H1 (cell line): ENCODE measurements around the gene ARNT2. TPM values are rescaled to one million over a fixed set of nuclear protein-coding genes. Genes with fewer than 3 reads are reported as not detected.

Experiments
- CTCF ChIA-PET: fragments of 300-600 bp; sonication (Branson Sonifier 250); formaldehyde crosslinking; loops from one replicate; lab custom pipeline; 2021; ENCODE audit not compliant: partially characterized antibody; lab: Charles Lee
- POLR2A ChIA-PET: fragments of 300-600 bp; sonication (Branson Sonifier 250); formaldehyde crosslinking; loops from one replicate; lab custom pipeline; 2021; ENCODE audit warnings: inconsistent platforms; ENCODE audit not compliant: partially characterized antibody; lab: Charles Lee
- DNase-seq, 2 experiments: peaks; one replicate each; pipeline versions ENCODE4 v3.0.0 to v3.0.0-alpha.2; 2010 to 2022; ENCODE audit warnings: low spot score in 2 of 2, low read depth in 1 of 2, mixed read lengths in 1 of 2
- FAIRE-seq: peaks from 2 replicates; lab custom pipeline; 2011; peaks lifted over from hg19 to GRCh38; lab: Jason Lieb, UNC
- H2AFZ ChIP-seq: 2 replicates; pipeline ENCODE4 v1.8.1; 2012; ENCODE audit warnings: low read length, inconsistent platforms
- H2AK5ac ChIP-seq: 2 replicates; pipeline ENCODE4 v1.6.1; 2013; ENCODE audit warnings: low read depth, low read length
- H2BK120ac ChIP-seq: replicated peaks from 2 replicates; pipeline ENCODE3; 2013; ENCODE audit warnings: low read depth, low read length, inconsistent platforms
- H2BK12ac ChIP-seq: 2 replicates; pipeline ENCODE4 v1.6.1; 2013; ENCODE audit warnings: low read depth, low read length
- H2BK15ac ChIP-seq: 2 replicates; pipeline ENCODE4 v1.6.1; 2013; ENCODE audit warnings: low read length
- H2BK20ac ChIP-seq: 2 replicates; pipeline ENCODE4 v1.6.1; 2013; ENCODE audit warnings: low read length
- H2BK5ac ChIP-seq: 2 replicates; pipeline ENCODE4 v1.6.1; 2013; ENCODE audit warnings: low read depth, low read length
- H3K14ac ChIP-seq: 2 replicates; pipeline ENCODE4 v1.6.1; 2013; ENCODE audit warnings: inconsistent platforms; ENCODE audit not compliant: insufficient read length
- H3K18ac ChIP-seq: 2 replicates; pipeline ENCODE4 v1.6.1; 2013; ENCODE audit warnings: low read length; ENCODE audit errors: extremely low read depth
- H3K23ac ChIP-seq: 2 replicates; pipeline ENCODE4 v1.6.1; 2013; ENCODE audit warnings: inconsistent platforms; ENCODE audit not compliant: insufficient read length
- H3K23me2 ChIP-seq: 2 replicates; pipeline ENCODE4 v1.6.1; 2013; ENCODE audit warnings: low read depth, low read length
- H3K27ac ChIP-seq: 2 replicates; pipeline ENCODE4 v1.6.1; 2011; ENCODE audit warnings: low read depth, low read length, inconsistent platforms
- H3K27me3 ChIP-seq, 4 experiments: replicated peaks in 1 of 4; 1 replicate in 1 of 4; 2 replicates in 3 of 4; pipeline versions ENCODE4 v1.6.1 to v1.8.1; 2011 to 2013; ENCODE audit warnings: low read length in 3 of 4, mild to moderate bottlenecking in 3 of 4, inconsistent platforms in 2 of 4, mixed read lengths in 2 of 4, moderate library complexity in 1 of 4; ENCODE audit not compliant: control insufficient read depth in 3 of 4, insufficient read depth in 3 of 4; ENCODE audit errors: extremely low read depth in 1 of 4
- H3K36me3 ChIP-seq, 4 experiments: 2 replicates each; pipeline versions ENCODE4 v1.6.1 to v1.8.1; 2011 to 2013; ENCODE audit warnings: mild to moderate bottlenecking in 4 of 4, low read length in 3 of 4, moderate library complexity in 2 of 4, control low read depth in 1 of 4, inconsistent platforms in 1 of 4; ENCODE audit not compliant: insufficient read depth in 4 of 4, control insufficient read depth in 2 of 4
- H3K4ac ChIP-seq: replicated peaks from 2 replicates; pipeline ENCODE3; 2013; ENCODE audit warnings: low read length, low read depth, mixed read lengths, inconsistent platforms; ENCODE audit not compliant: insufficient read length
- H3K4me1 ChIP-seq, 4 experiments: replicated peaks in 1 of 4; 1 replicate in 1 of 4; 2 replicates in 3 of 4; pipeline versions ENCODE4 v1.6.1 to v1.8.1; 2011 to 2013; ENCODE audit warnings: low read length in 3 of 4, inconsistent platforms in 2 of 4, mixed read lengths in 1 of 4; ENCODE audit not compliant: insufficient read depth in 4 of 4, control insufficient read depth in 3 of 4
- H3K4me2 ChIP-seq, 2 experiments: 2 replicates each; pipeline versions ENCODE4 v1.6.1 to v1.8.1; 2011 to 2013; ENCODE audit warnings: low read depth in 2 of 2, low read length in 2 of 2, control low read depth in 1 of 2, inconsistent platforms in 1 of 2, mild to moderate bottlenecking in 1 of 2; ENCODE audit not compliant: insufficient read depth in 1 of 2
- H3K4me3 ChIP-seq, 4 experiments: fragments of 200-600, 300-600 bp in 1 of 4; sonication (generic), shearing (Covaris generic), sonication (Bioruptor Twin) in 1 of 4; 2 replicates each; pipeline versions ENCODE4 v1.5.1 to v1.8.1; 2011 to 2016; ENCODE audit warnings: low read length in 4 of 4, low read depth in 3 of 4, control low read depth in 2 of 4, inconsistent platforms in 2 of 4, mild to moderate bottlenecking in 2 of 4, mixed read lengths in 1 of 4, moderate library complexity in 1 of 4; ENCODE audit not compliant: insufficient read depth in 2 of 4; ENCODE audit errors: extremely low read depth in 1 of 4
- H3K56ac ChIP-seq: replicated peaks from 2 replicates; pipeline ENCODE3; 2013; ENCODE audit warnings: low read depth, mild to moderate bottlenecking, mixed read lengths, low read length, inconsistent platforms; ENCODE audit not compliant: insufficient read length
- H3K79me1 ChIP-seq: 2 replicates; pipeline ENCODE4 v1.6.1; 2013; ENCODE audit warnings: low read depth, low read length, control low read depth
- H3K79me2 ChIP-seq, 2 experiments: 2 replicates each; pipeline versions ENCODE4 v1.6.1 to v1.8.1; 2012 to 2013; ENCODE audit warnings: low read length in 2 of 2, mild to moderate bottlenecking in 2 of 2, inconsistent platforms in 1 of 2; ENCODE audit not compliant: insufficient read depth in 2 of 2, control insufficient read depth in 1 of 2
- H3K9ac ChIP-seq, 4 experiments: replicated peaks in 1 of 4; 1 replicate in 1 of 4; 2 replicates in 3 of 4; pipeline versions ENCODE4 v1.6.1 to v1.8.1; 2011 to 2013; ENCODE audit warnings: low read depth in 3 of 4, low read length in 3 of 4, control low read depth in 2 of 4, mild to moderate bottlenecking in 2 of 4, moderate library complexity in 2 of 4, inconsistent platforms in 1 of 4; ENCODE audit errors: extremely low read depth in 1 of 4
- H3K9me3 ChIP-seq, 2 experiments: 2 replicates each; pipeline versions ENCODE4 v1.6.1 to v1.8.1; 2012 to 2013; ENCODE audit warnings: mild to moderate bottlenecking in 2 of 2, moderate library complexity in 2 of 2, control low read depth in 1 of 2, inconsistent platforms in 1 of 2, low read depth in 1 of 2, low read length in 1 of 2, mixed read lengths in 1 of 2; ENCODE audit not compliant: insufficient read depth in 2 of 2
- H4K20me1 ChIP-seq, 2 experiments: replicated peaks in 1 of 2; 2 replicates each; pipeline versions ENCODE3 to v1.8.1; 2011 to 2013; ENCODE audit warnings: inconsistent platforms in 2 of 2, low read length in 2 of 2, mild to moderate bottlenecking in 1 of 2; ENCODE audit not compliant: insufficient read depth in 2 of 2, control insufficient read depth in 1 of 2
- H4K5ac ChIP-seq: 2 replicates; pipeline ENCODE4 v1.6.1; 2013; ENCODE audit warnings: low read length, low read depth, mixed read lengths, inconsistent platforms; ENCODE audit not compliant: insufficient read length
- H4K8ac ChIP-seq: 2 replicates; pipeline ENCODE4 v1.8.0; 2013; ENCODE audit warnings: mild to moderate bottlenecking, moderate library complexity, low read length, inconsistent platforms; ENCODE audit not compliant: insufficient read depth; ENCODE audit errors: extremely low read depth
- H4K91ac ChIP-seq: replicated peaks from 2 replicates; pipeline ENCODE3; 2013; ENCODE audit warnings: low read length, mixed read lengths, inconsistent platforms; ENCODE audit not compliant: insufficient read length
- HDAC6 ChIP-seq: IDR thresholded peaks from one replicate; pipeline ENCODE4 v1.7.1; 2012; ENCODE audit warnings: low read depth, mild to moderate bottlenecking, inconsistent platforms, low read length, moderate library complexity
- WGBS, 2 experiments: shearing (Covaris generic) in 1 of 2; methylation state at CpG; one replicate each; pipeline versions ENCODE4 v1.1.6 to v1.1.7; 2013 to 2015; ENCODE audit warnings: low lambda C conversion rate in 2 of 2, mixed read lengths in 2 of 2, inconsistent platforms in 1 of 2, low coverage in 1 of 2, missing lambda C conversion rate in 1 of 2; ENCODE audit not compliant: insufficient replicate concordance in 2 of 2, insufficient coverage in 1 of 2, insufficient read length in 1 of 2; ENCODE audit errors: extremely low coverage in 1 of 2, missing lambda C conversion rate in 1 of 2; 5-methylcytosine and 5-hydroxymethylcytosine counted together
- polyA plus RNA-seq, 7 experiments: library from polyadenylated mRNA; depleted of rRNA in 3 of 7; stranded (reverse) in 5 of 7; unstranded in 2 of 7; fragments of >200 nt in 5 of 7; fragments of 200-250 nt in 2 of 7; gene quantifications; 1 replicate in 5 of 7; 2 replicates in 1 of 7; 4 replicates in 1 of 7; pipeline versions ENCODE4 v1.2.1 to v1.2.3, GENCODE V29; 2011 to 2013; ENCODE audit warnings: missing spikeins in 2 of 7, mixed read lengths in 2 of 7
- total RNA-seq: library from RNA; stranded (reverse); fragmentation: NEBNext Ultra II Directional; extraction: Animal tissue kit (Norgen Biotek cat#: 25700); gene quantifications from 2 replicates; pipeline ENCODE4 v1.2.1, GENCODE V29; 2021

The ARNT2 gene
- total and polyA plus RNA-seq, 2 of the 8 experiments (the other 6 are each of a cell fraction or from before 2014, with no cell fraction given): 9.5 to 14.6 TPM

GRCh38 chr15:80420658-80421057 is 16.5 kb downstream of the ARNT2 start:
- H4K20me1 ChIP-seq: peaks cover 0 to 1% of the 10 kb centered on the region in 2 experiments
- no peak overlapping the region for H3K4ac ChIP-seq
- no peak overlapping the region for H3K9ac ChIP-seq
- DNase-seq (no peak), FAIRE-seq (no peak)
- H4K91ac ChIP-seq: no peak overlapping the region
- no peak overlapping the region for H2BK20ac ChIP-seq
- H3K4me1 ChIP-seq: no peaks in the 10 kb centered on the region; a peak in 1 of 7 replicates
- WGBS, 2 experiments: 75% methylated on average over 2 of the region's 2 CpGs; no CpG with 5 or more reads in 1 of the 2 experiments
- no peak overlapping the region for H2BK5ac ChIP-seq
- H2AK5ac ChIP-seq: no peak overlapping the region
- H3K36me3 ChIP-seq: no peaks in the 10 kb centered on the region
- H2AFZ ChIP-seq: no peak overlapping the region
- no peak overlapping the region for H3K23ac ChIP-seq
- peaks cover 2% of the 10 kb centered on the region; the same call in 1 of the 2 replicates for H3K79me1 ChIP-seq
- no peak overlapping the region for H3K4me3 ChIP-seq
- H3K56ac ChIP-seq: no peak overlapping the region
- H3K27ac ChIP-seq: no peak overlapping the region
- H3K18ac ChIP-seq: no peak overlapping the region
- no peak overlapping the region for H2BK15ac ChIP-seq
- H2BK12ac ChIP-seq: no peak overlapping the region
- H3K14ac ChIP-seq: no peak overlapping the region
- POLR2A ChIA-PET: interaction anchor here (1.0 kb wide), 1 partner anchor 10 kb away, joined by 3 read pairs; no protein-coding TSS in a partner anchor
- H3K27me3 ChIP-seq: no peaks in the 10 kb centered on the region
- H3K9me3 ChIP-seq: no peaks in the 10 kb centered on the region
- no peak overlapping the region for H2BK120ac ChIP-seq
- CTCF ChIA-PET: interaction anchor here (0.6 to 4.9 kb wide), 5 partner anchors 13 to 356 kb away, joined by 3 to 42 read pairs (median 5); no protein-coding TSS in a partner anchor
- H3K79me2 ChIP-seq: peaks cover 0 to 2% of the 10 kb centered on the region in 2 experiments; a peak in 1 of 4 replicates
- H4K5ac ChIP-seq: no peak overlapping the region
- no peak overlapping the region for H4K8ac ChIP-seq
- no peak overlapping the region for H3K4me2 ChIP-seq
- H3K23me2 ChIP-seq: no peaks in the 10 kb centered on the region
- TF ChIP-seq HDAC6: no peak
